ENCODE results near the gene SGO2. TPM values are rescaled to one million over a fixed set of nuclear protein-coding genes. Genes with fewer than 3 reads are reported as not detected.

Gene SGO2
- total and polyA plus RNA-seq, 2 donors from 2014 or later, result 0.69 to 1.7 TPM

DNA sequence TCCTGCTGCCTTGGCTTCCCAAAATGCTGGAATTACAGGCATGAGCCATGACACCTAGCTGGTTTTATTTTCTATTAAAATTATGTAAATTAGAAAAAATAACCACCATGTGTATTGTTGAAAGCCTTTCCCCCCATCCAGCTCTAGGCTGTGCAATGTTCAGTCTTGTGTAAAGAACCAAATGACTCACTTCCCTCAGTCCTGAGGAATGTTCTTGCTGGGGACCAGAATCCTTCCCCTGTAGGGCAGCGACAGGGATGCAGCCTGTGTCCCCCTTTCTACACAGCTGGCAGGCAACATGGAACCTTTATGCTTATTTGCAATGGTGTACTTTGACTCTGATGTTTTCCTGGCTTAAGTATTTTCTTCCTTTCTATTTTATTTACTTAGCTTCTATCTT, 89.2 kb downstream of the SGO2 start:
- H3K36me3 ChIP-seq (ENCODE audit: control insufficient read depth in 2 of 3, insufficient read depth in 3 of 3, low read length in 3 of 3), result peaks cover 0 to 4% (median 0%) of the 10 kb centered on the region in 3 donors
- TF ChIP-seq, protein P1, sequence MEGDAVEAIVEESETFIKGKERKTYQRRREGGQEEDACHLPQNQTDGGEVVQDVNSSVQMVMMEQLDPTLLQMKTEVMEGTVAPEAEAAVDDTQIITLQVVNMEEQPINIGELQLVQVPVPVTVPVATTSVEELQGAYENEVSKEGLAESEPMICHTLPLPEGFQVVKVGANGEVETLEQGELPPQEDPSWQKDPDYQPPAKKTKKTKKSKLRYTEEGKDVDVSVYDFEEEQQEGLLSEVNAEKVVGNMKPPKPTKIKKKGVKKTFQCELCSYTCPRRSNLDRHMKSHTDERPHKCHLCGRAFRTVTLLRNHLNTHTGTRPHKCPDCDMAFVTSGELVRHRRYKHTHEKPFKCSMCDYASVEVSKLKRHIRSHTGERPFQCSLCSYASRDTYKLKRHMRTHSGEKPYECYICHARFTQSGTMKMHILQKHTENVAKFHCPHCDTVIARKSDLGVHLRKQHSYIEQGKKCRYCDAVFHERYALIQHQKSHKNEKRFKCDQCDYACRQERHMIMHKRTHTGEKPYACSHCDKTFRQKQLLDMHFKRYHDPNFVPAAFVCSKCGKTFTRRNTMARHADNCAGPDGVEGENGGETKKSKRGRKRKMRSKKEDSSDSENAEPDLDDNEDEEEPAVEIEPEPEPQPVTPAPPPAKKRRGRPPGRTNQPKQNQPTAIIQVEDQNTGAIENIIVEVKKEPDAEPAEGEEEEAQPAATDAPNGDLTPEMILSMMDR (IDR thresholded peaks at IDR 0.05; ENCODE audit: borderline replicate concordance, extremely low read depth, insufficient read depth), result no peak
- H3K4me3 ChIP-seq (ENCODE audit: low read length in 3 of 3), result no peak overlapping the region
- DNase-seq, result no peak
- FAIRE-seq, result no peak
- H3K9ac ChIP-seq (ENCODE audit: low read length in 3 of 3), result no peak overlapping the region
- no peaks in the 10 kb centered on the region for H3K9me3 ChIP-seq (ENCODE audit: control insufficient read depth in 2 of 3, insufficient read depth in 1 of 3, low read length in 3 of 3)
- H3K27ac ChIP-seq (ENCODE audit: low read depth in 2 of 2, low read length in 2 of 2), result peak overlapping the region; percentile 28 to 66
- peaks cover 0 to 24% (median 2%) of the 10 kb centered on the region in 3 donors for H3K4me1 ChIP-seq (ENCODE audit: control insufficient read depth in 2 of 3, insufficient read depth in 2 of 3, low read depth in 1 of 3, low read length in 3 of 3)
- H3K27me3 ChIP-seq (ENCODE audit: control insufficient read depth, insufficient read depth, low read length), result no peaks in the 10 kb centered on the region
- intact Hi-C loops (cut with DNase I), result no loop called here

DNA sequence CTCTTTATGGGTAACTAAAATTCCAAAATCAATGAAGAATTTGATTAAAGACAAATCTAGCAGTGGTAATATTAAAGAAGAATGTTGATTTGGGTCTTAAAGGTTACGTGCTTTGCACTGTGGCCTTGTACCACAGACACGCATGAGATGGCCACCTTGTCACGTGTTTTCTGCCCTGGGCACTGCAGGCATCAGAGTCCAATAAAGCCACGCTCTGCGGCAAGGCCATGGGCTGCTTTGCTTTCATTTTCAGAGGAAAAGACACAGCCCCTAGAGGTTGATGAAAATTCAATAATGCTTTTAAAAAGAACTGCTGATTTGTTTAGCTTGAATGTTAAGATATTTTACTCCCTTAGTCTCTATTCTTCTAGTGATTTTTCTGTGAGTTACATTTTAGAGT, 90.2 kb downstream of the SGO2 start:
- DNase-seq, result no peak
- no peaks in the 10 kb centered on the region for H3K27me3 ChIP-seq (ENCODE audit: control insufficient read depth, insufficient read depth, low read length)
- H3K9ac ChIP-seq (ENCODE audit: low read length in 3 of 3), result no peak overlapping the region
- no peaks in the 10 kb centered on the region for H3K9me3 ChIP-seq (ENCODE audit: control insufficient read depth in 2 of 3, insufficient read depth in 1 of 3, low read length in 3 of 3)
- intact Hi-C loops (cut with DNase I), result no loop called here
- H3K4me1 ChIP-seq (ENCODE audit: control insufficient read depth in 2 of 3, insufficient read depth in 2 of 3, low read depth in 1 of 3, low read length in 3 of 3), result peaks cover 0 to 24% (median 2%) of the 10 kb centered on the region in 3 donors
- H3K36me3 ChIP-seq (ENCODE audit: control insufficient read depth in 2 of 3, insufficient read depth in 3 of 3, low read length in 3 of 3), result peaks cover 0 to 4% (median 0%) of the 10 kb centered on the region in 3 donors
- peak overlapping the region in 1 of 3 donors; percentile 2 for H3K4me3 ChIP-seq (ENCODE audit: low read length in 3 of 3)
- no peak for FAIRE-seq
- peak overlapping the region in 1 of 2 donors; percentile 75 for H3K27ac ChIP-seq (ENCODE audit: low read depth in 2 of 2, low read length in 2 of 2)
- TF ChIP-seq, protein P1 (IDR thresholded peaks at IDR 0.05; ENCODE audit: borderline replicate concordance, extremely low read depth, insufficient read depth), result no peak

DNA sequence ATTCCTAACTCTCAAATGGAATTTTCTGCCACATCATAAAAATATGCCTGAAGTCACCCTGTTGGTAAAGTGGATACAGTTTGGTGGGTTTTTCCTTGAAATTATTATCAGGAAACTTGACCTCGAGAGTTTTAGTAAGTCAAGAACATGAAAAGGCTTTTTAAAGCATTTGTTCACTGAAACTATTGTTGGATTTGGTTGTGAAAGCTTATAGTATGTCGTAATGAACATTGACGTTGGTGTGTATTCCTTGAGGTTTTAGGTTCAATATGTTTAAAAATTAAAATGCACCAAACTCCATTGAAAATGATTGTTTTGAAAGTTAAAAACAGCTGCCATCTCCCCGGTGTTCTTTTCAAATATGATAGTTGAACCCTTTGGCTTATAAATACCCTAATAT, 90.6 kb downstream of the SGO2 start:
- peaks cover 0 to 24% (median 2%) of the 10 kb centered on the region in 3 donors for H3K4me1 ChIP-seq (ENCODE audit: control insufficient read depth in 2 of 3, insufficient read depth in 2 of 3, low read depth in 1 of 3, low read length in 3 of 3)
- peak overlapping the region in 1 of 3 donors; percentile 2 for H3K4me3 ChIP-seq (ENCODE audit: low read length in 3 of 3)
- peak overlapping the region in 1 of 2 donors; percentile 75 for H3K27ac ChIP-seq (ENCODE audit: low read depth in 2 of 2, low read length in 2 of 2)
- no peaks in the 10 kb centered on the region for H3K27me3 ChIP-seq (ENCODE audit: control insufficient read depth, insufficient read depth, low read length)
- FAIRE-seq (no peak), DNase-seq (no peak)
- no peaks in the 10 kb centered on the region for H3K9me3 ChIP-seq (ENCODE audit: control insufficient read depth in 2 of 3, insufficient read depth in 1 of 3, low read length in 3 of 3)
- TF ChIP-seq, protein P1 (IDR thresholded peaks at IDR 0.05; ENCODE audit: borderline replicate concordance, extremely low read depth, insufficient read depth), result no peak
- H3K36me3 ChIP-seq (ENCODE audit: control insufficient read depth in 2 of 3, insufficient read depth in 3 of 3, low read length in 3 of 3), result peaks cover 0 to 4% (median 0%) of the 10 kb centered on the region in 3 donors
- no peak overlapping the region for H3K9ac ChIP-seq (ENCODE audit: low read length in 3 of 3)
- intact Hi-C loops (cut with DNase I), result no loop called here

Measured in kidney (tissue), 14 donors.